Body of pancreas (tissue), 4 donors: ENCODE results near the gene CCDC191.

Source experiments
- POLR2A ChIP-seq, 3 donors: fragments of 450-650 bp; IDR thresholded peaks; one replicate each; pipeline ENCODE4 v1.6.1; 2016; ENCODE audit warnings: antibody characterized with exemption in 3 of 3, mild to moderate bottlenecking in 2 of 3
- TF ChIP-seq, protein P1 (sequence below), 7 experiments: fragments of 450-650 bp in 4 of 7; fragments of 200-600 bp in 3 of 7; sonication (generic) in 3 of 7; IDR thresholded peaks; one replicate each; pipeline ENCODE4 v1.5.1; 2016 to 2019; ENCODE audit warnings: antibody characterized with exemption in 7 of 7

DNA sequence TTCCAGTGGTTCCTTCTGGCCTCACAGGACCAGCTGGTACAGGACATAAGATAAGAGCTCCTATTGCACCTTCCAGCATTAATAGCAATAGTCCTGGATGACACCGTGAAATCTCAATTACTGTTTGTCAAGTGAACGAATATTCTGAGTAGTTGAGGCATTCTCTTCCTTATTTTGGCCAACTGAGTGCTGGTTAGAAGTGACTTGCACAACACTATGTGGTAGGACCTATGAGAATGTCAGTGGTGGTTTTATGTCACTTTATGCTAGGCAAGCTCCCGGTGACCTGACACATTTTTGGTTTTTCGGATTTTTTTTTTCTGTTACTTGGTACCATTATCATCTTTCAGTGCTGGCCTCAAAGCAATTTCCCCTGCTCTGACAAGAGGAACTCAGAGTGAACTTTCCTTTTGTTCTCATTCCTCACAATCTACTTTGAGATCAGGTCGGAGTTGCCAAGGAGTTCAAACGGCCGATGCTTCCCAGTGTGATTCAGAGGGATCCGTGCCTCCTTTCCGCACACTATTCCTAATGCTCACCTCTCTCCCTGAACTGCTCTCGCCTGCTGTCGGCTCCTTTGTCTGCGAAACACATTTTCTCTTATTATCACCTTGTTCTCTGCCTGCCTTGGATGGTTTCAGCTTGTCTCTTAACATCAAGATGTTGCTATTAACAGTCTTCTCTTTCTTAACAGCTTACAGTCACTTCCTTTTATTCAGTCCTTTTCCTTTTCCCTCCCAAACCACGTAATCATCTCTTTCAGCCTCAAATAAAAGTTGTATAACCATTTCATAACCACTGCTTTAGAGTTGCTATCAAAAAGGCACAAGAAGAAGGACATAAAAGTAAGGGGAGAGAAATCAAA is 36.1 kb upstream of the CCDC191 start:
- TF ChIP-seq, protein P1, sequence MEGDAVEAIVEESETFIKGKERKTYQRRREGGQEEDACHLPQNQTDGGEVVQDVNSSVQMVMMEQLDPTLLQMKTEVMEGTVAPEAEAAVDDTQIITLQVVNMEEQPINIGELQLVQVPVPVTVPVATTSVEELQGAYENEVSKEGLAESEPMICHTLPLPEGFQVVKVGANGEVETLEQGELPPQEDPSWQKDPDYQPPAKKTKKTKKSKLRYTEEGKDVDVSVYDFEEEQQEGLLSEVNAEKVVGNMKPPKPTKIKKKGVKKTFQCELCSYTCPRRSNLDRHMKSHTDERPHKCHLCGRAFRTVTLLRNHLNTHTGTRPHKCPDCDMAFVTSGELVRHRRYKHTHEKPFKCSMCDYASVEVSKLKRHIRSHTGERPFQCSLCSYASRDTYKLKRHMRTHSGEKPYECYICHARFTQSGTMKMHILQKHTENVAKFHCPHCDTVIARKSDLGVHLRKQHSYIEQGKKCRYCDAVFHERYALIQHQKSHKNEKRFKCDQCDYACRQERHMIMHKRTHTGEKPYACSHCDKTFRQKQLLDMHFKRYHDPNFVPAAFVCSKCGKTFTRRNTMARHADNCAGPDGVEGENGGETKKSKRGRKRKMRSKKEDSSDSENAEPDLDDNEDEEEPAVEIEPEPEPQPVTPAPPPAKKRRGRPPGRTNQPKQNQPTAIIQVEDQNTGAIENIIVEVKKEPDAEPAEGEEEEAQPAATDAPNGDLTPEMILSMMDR (IDR thresholded peaks at IDR 0.05) = no peak
- TF ChIP-seq POLR2A (IDR thresholded peaks at IDR 0.05) = no peak
